GM19099 (cell line): ENCODE results near the gene CCT7.

Experiments used
- POLR2A ChIP-seq: IDR thresholded peaks from 3 replicates; pipeline ENCODE4 v1.6.1; 2011; ENCODE audit warnings: low read depth; ENCODE audit not compliant: insufficient read length; ENCODE audit errors: extremely low read depth

The CCT7 gene

GRCh38 chr2:73233932-73234832 is at the start of gene CCT7:
TSS of gene CCT7 (plus strand) at chr2:73234308. CDS start at chr2:73234379, 71 bp downstream.
- TF ChIP-seq POLR2A, result peak; percentile 98

GRCh38 chr2:73185965-73186364 is 48.1 kb upstream of the CCT7 start:
- no peak for TF ChIP-seq POLR2A

- no peak for TF ChIP-seq POLR2A
Measured at GRCh38 chr2:73187549-73187948, 46.6 kb upstream of the CCT7 start.

- no peak for TF ChIP-seq POLR2A
Measured at GRCh38 chr2:73197579-73197978, 36.5 kb upstream of the CCT7 start.

GRCh38 chr2:73202156-73203054 is 31.7 kb upstream of the CCT7 start, which contains the start of gene NOTO:
TSS of gene NOTO (plus strand) at chr2:73202574. CDS start at chr2:73202667, 93 bp downstream.
- no peak for TF ChIP-seq POLR2A

GRCh38 chr2:73203055-73203681 is 30.9 kb upstream of the CCT7 start:
- TF ChIP-seq POLR2A, result no peak

- no peak for TF ChIP-seq POLR2A
Measured at GRCh38 chr2:73205611-73206010, 28.5 kb upstream of the CCT7 start.

- TF ChIP-seq POLR2A, result no peak
Measured at GRCh38 chr2:73208258-73208657, 25.9 kb upstream of the CCT7 start.

GRCh38 chr2:73210019-73210418 is 24.1 kb upstream of the CCT7 start:
- no peak for TF ChIP-seq POLR2A

GRCh38 chr2:73210696-73211095 is 23.4 kb upstream of the CCT7 start:
- no peak for TF ChIP-seq POLR2A

- TF ChIP-seq POLR2A, result no peak
Measured at GRCh38 chr2:73212098-73212447, 22.0 kb upstream of the CCT7 start.

- TF ChIP-seq POLR2A, result no peak
Measured at GRCh38 chr2:73212448-73213176, 21.5 kb upstream of the CCT7 start.

- TF ChIP-seq POLR2A, result peak; percentile 77
Measured at GRCh38 chr2:73214120-73215035, 19.7 kb upstream of the CCT7 start, which contains the start of gene SMYD5. TSS of gene SMYD5 (plus strand) at chr2:73214245. CDS start at chr2:73214267, 22 bp downstream.
